GM12878 (cell line): ENCODE data around the gene COL19A1. TPM values are rescaled to one million over a fixed set of nuclear protein-coding genes. Genes with fewer than 3 reads are reported as not detected.

ENCODE experiments used
- ATAC-seq: fragments of 200-7000 bp; cut with Tn5 transposase; 3 replicates; pipeline ENCODE4 v1.9.1; 2020; ENCODE audit warnings: mild to moderate bottlenecking, moderate library complexity
- BruUV-seq: library from RNA; stranded (reverse); fragments of 400-500 nt; replicated peaks from 2 replicates; lab custom pipeline; 2021; lab: Mats Ljungman, UMichigan
- CTCF ChIA-PET: fragments of 300-600 bp; sonication (Branson Sonifier 250); formaldehyde crosslinking; extraction: SDS; loops from one replicate; lab custom pipeline; 2021; ENCODE audit warnings: inconsistent platforms; lab: Yijun Ruan, JAX
- POLR2A ChIA-PET: fragments of 350-600 bp; formaldehyde crosslinking; extraction: SDS; loops from one replicate; lab custom pipeline; 2021; ENCODE audit warnings: inconsistent platforms; lab: Charles Lee
- RAD21 ChIA-PET: fragments of 300-600 bp; sonication (Branson Sonifier 250); formaldehyde crosslinking; loops from one replicate; lab custom pipeline; 2023; ENCODE audit warnings: antibody characterized with exemption; ENCODE audit not compliant: unreplicated experiment; lab: Charles Lee
- SMC1A ChIA-PET: fragments of 300-600 bp; sonication (Branson Sonifier 250); formaldehyde crosslinking; loops from one replicate; lab custom pipeline; 2023; ENCODE audit not compliant: unreplicated experiment, uncharacterized antibody; lab: Charles Lee
- DNase-seq: peaks from one replicate; pipeline ENCODE4 v3.0.0-alpha.2; 2011; ENCODE audit warnings: low read depth, low spot score
- FAIRE-seq: peaks from 3 replicates; lab custom pipeline; 2011; peaks lifted over from hg19 to GRCh38; lab: Jason Lieb, UNC
- H2AFZ ChIP-seq: 2 replicates; pipeline ENCODE4 v1.6.0; 2011; ENCODE audit warnings: low read depth, low read length, control low read depth; ENCODE audit not compliant: control insufficient read depth
- H3K27ac ChIP-seq: 2 replicates; pipeline ENCODE4 v1.5.1; 2011; ENCODE audit warnings: control low read depth; ENCODE audit not compliant: control insufficient read depth, insufficient read depth
- H3K27me3 ChIP-seq, 2 experiments: replicated peaks in 1 of 2; 2 replicates each; pipeline versions ENCODE4 v1.6.0 to v1.6.1; 2011; ENCODE audit warnings: low read length in 1 of 2; ENCODE audit not compliant: control insufficient read depth in 2 of 2, insufficient read depth in 2 of 2
- H3K36me3 ChIP-seq, 2 experiments: 2 replicates each; pipeline ENCODE4 v1.5.1; 2011; ENCODE audit warnings: low read length in 1 of 2; ENCODE audit not compliant: control insufficient read depth in 2 of 2, insufficient read depth in 2 of 2
- H3K4me1 ChIP-seq: 2 replicates; pipeline ENCODE4 v1.6.1; 2011; ENCODE audit warnings: mild to moderate bottlenecking, low read length, moderate library complexity, mixed read lengths; ENCODE audit not compliant: control insufficient read depth, insufficient read depth
- H3K4me2 ChIP-seq: 2 replicates; pipeline ENCODE4 v1.6.0; 2011; ENCODE audit warnings: control low read depth; ENCODE audit not compliant: control insufficient read depth, insufficient read depth
- H3K4me3 ChIP-seq: fragments of 200-600 bp; sonication (generic); 2 replicates; pipeline ENCODE4 v1.5.1; 2016
- H3K79me2 ChIP-seq: 2 replicates; pipeline ENCODE4 v1.6.0; 2011; ENCODE audit warnings: low read length; ENCODE audit not compliant: control insufficient read depth, insufficient read depth
- H3K9ac ChIP-seq: 2 replicates; pipeline ENCODE4 v1.8.0; 2011; ENCODE audit warnings: low read length, control low read depth, mixed read lengths; ENCODE audit not compliant: control insufficient read depth, insufficient read depth
- H3K9me3 ChIP-seq: replicated peaks from 3 replicates; pipeline ENCODE4 v1.5.1; 2011; ENCODE audit warnings: mild to moderate bottlenecking, low read length; ENCODE audit not compliant: control insufficient read depth, insufficient read depth
- H4K20me1 ChIP-seq: 2 replicates; pipeline ENCODE4 v1.6.0; 2011; ENCODE audit not compliant: control insufficient read depth, insufficient read depth
- CHD1 ChIP-seq: IDR thresholded peaks from 2 replicates; pipeline ENCODE4 v1.6.1; 2012; ENCODE audit warnings: low read depth, low read length, improper control_type of control experiment
- FOXK2 ChIP-seq: fragments of 450-650 bp; IDR thresholded peaks from 2 replicates; pipeline ENCODE4 v1.6.1; 2017; ENCODE audit warnings: mild to moderate bottlenecking, moderate library complexity
- IRF4 ChIP-seq: IDR thresholded peaks from 2 replicates; pipeline ENCODE4 v1.6.1; 2011; ENCODE audit warnings: low read depth, low read length
- KAT2A ChIP-seq: conservative IDR thresholded peaks from 2 replicates; pipeline ENCODE4 v1.6.1; 2011; ENCODE audit warnings: low read depth, low read length; ENCODE audit not compliant: control insufficient read depth
- KLF5 ChIP-seq: fragments of 450-650 bp; IDR thresholded peaks from 2 replicates; pipeline ENCODE4 v1.6.1; 2014; ENCODE audit warnings: mild to moderate bottlenecking; ENCODE audit not compliant: partially characterized antibody
- MYB ChIP-seq: fragments of 150-350 bp; IDR thresholded peaks from 2 replicates; pipeline ENCODE4 v1.6.1; 2014; ENCODE audit warnings: mild to moderate bottlenecking, low read depth, low read length, borderline replicate concordance
- RUNX3 ChIP-seq: IDR thresholded peaks from 2 replicates; pipeline ENCODE4 v1.6.1; 2012; ENCODE audit warnings: low read length, inconsistent platforms
- SPI1 ChIP-seq: IDR thresholded peaks from 2 replicates; pipeline ENCODE4 v1.6.1; 2011; ENCODE audit warnings: low read depth, mild to moderate bottlenecking, low read length, moderate library complexity, borderline replicate concordance; ENCODE audit not compliant: insufficient read depth
- SREBF1 ChIP-seq: IDR thresholded peaks from 2 replicates; pipeline ENCODE4 v1.6.1; 2012; ENCODE audit warnings: mild to moderate bottlenecking, low read length
- ZNF622 ChIP-seq: fragments of 450-650 bp; IDR thresholded peaks from 2 replicates; pipeline ENCODE4 v1.6.1; 2017; ENCODE audit warnings: mild to moderate bottlenecking, inconsistent platforms
- WGBS: methylation state at CpG from one replicate; pipeline ENCODE4 v1.1.6; 2016; ENCODE audit warnings: low lambda C conversion rate; ENCODE audit not compliant: insufficient replicate concordance, insufficient coverage; ENCODE audit errors: missing lambda C conversion rate; 5-methylcytosine and 5-hydroxymethylcytosine counted together
- in situ Hi-C: fragments of 300-500 bp; cut with MboI; formaldehyde crosslinking; loops from 9 replicates; pipeline ENCODE4 v1.14.3; 2018; ENCODE audit warnings: mixed read lengths
- intact Hi-C: fragments of 100-400 bp; cut with micrococcal nuclease; formaldehyde crosslinking; loops from one replicate; pipeline ENCODE4 v1.14.2; 2022; ENCODE audit not compliant: unreplicated experiment
- polyA plus RNA-seq, 11 experiments: library from polyadenylated mRNA; depleted of rRNA in 4 of 11; unstranded in 6 of 11; stranded (reverse) in 5 of 11; fragments of >200 nt; fragmentation: Nextera tagmentation in 4 of 11; fragmentation: Illumina TruSeq in 1 of 11; extraction: Ambion mirVana in 4 of 11; extraction: Trizol in 1 of 11; gene quantifications; 1 replicate in 1 of 11; 2 replicates in 10 of 11; pipeline versions ENCODE4 v1.2.1 to v1.2.3, GENCODE V29; 2011 to 2016; ENCODE audit warnings: inconsistent platforms in 2 of 11, missing spikeins in 2 of 11, low read depth in 1 of 11
- total RNA-seq, 4 experiments: library from RNA; depleted of rRNA in 3 of 4; stranded (reverse); fragments of >200 nt in 3 of 4; fragmentation: Illumina TruSeq in 1 of 4; extraction: Trizol in 1 of 4; gene quantifications; 2 replicates each; pipeline versions ENCODE4 v1.2.1 to v1.2.3, GENCODE V29; 2013 to 2021
- TF ChIP-seq, protein P1 (sequence below): fragments of 450-650 bp; IDR thresholded peaks from 2 replicates; pipeline ENCODE4 v1.6.1; 2017; ENCODE audit warnings: mild to moderate bottlenecking, moderate library complexity
- TF ChIP-seq, protein P2 (sequence below): fragments of 450-650 bp; IDR thresholded peaks from 2 replicates; pipeline ENCODE4 v1.6.1; 2018; ENCODE audit warnings: borderline replicate concordance, mild to moderate bottlenecking; ENCODE audit not compliant: partially characterized antibody

The COL19A1 gene
- total and polyA plus RNA-seq, 10 of the 15 experiments (the other 5 are each of a cell fraction or from before 2014, with no cell fraction given), result 1.1 to 13.5 (median 4.1) TPM

DNA sequence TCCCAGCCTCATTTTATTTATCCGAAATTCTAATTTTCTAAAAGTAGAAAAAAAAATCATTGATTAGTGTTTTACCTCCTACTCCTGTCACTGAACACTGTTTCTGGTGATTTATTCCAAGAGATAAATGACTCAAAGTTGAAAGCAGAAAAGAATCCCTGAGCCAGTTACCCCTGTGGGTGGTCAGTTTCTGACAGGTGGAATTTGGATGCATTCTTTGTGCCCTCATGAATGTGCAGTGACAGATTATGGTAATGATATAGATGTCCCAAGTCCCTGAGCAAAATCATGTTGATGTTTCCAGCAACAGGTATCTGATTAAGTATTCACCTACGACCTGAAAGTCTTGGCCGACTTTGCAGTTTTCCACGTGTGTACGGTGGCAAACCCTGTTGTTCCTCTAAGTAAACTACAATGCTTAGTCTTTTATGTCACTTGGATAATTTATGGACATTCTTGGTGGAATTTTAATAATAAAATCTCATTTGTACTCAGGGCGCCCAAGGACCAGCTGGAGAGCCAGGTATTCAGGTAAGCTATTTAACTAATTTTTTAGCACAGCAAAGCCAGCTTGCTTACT is 282.9 kb downstream of the COL19A1 start (continued):
- TF ChIP-seq SPI1 (no peak), KLF5 (no peak)
- TF ChIP-seq, protein P1, sequence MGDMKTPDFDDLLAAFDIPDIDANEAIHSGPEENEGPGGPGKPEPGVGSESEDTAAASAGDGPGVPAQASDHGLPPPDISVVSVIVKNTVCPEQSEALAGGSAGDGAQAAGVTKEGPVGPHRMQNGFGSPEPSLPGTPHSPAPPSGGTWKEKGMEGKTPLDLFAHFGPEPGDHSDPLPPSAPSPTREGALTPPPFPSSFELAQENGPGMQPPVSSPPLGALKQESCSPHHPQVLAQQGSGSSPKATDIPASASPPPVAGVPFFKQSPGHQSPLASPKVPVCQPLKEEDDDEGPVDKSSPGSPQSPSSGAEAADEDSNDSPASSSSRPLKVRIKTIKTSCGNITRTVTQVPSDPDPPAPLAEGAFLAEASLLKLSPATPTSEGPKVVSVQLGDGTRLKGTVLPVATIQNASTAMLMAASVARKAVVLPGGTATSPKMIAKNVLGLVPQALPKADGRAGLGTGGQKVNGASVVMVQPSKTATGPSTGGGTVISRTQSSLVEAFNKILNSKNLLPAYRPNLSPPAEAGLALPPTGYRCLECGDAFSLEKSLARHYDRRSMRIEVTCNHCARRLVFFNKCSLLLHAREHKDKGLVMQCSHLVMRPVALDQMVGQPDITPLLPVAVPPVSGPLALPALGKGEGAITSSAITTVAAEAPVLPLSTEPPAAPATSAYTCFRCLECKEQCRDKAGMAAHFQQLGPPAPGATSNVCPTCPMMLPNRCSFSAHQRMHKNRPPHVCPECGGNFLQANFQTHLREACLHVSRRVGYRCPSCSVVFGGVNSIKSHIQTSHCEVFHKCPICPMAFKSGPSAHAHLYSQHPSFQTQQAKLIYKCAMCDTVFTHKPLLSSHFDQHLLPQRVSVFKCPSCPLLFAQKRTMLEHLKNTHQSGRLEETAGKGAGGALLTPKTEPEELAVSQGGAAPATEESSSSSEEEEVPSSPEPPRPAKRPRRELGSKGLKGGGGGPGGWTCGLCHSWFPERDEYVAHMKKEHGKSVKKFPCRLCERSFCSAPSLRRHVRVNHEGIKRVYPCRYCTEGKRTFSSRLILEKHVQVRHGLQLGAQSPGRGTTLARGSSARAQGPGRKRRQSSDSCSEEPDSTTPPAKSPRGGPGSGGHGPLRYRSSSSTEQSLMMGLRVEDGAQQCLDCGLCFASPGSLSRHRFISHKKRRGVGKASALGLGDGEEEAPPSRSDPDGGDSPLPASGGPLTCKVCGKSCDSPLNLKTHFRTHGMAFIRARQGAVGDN, result no peak
- TF ChIP-seq, all 136 proteins: peak for 0

DNA sequence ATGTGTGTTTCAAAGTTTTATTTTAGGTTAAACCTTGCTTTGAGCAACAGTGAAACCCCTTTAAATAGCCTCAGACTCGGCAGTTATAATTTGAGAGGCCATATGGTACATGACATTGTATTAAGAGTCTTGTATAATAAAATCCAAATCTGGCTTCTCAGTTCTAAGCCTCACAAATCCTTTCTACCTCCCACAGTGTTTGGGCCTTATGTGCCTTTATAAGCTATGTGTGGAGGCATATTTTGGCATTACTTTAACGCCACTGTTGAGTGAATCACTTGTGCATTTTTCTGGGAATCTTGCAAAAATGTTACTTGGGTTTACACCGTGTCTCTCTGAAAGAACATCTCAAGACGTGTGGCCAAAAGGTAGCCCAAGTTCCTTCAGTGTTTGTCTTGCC is 284.2 kb downstream of the COL19A1 start:
- Histone ChIP-seq H3K9ac (no peak overlapping the region), H3K36me3 (peaks cover 0 to 4% of the 10 kb centered on the region in 2 experiments; a peak in 1 of 4 replicates), H4K20me1 (no peaks in the 10 kb centered on the region), H3K27me3 (no peaks in the 10 kb centered on the region), H3K4me3 (no peak overlapping the region), H3K9me3 (no peaks in the 10 kb centered on the region), H3K4me2 (no peak overlapping the region), H3K4me1 (no peaks in the 10 kb centered on the region), H2AFZ (no peak overlapping the region), H3K27ac (no peak overlapping the region), H3K79me2 (no peaks in the 10 kb centered on the region)
- no peak for ATAC-seq
- no peak for FAIRE-seq
- WGBS, result 63% methylated on average over 4 of the region's 4 CpGs
- intact Hi-C loops, result no loop called here
- DNase-seq, result no peak
- CTCF ChIA-PET, result no interaction called here
- RAD21 ChIA-PET, result no interaction called here
- no TSS peak for BruUV-seq
- POLR2A ChIA-PET, result no interaction called here
- in situ Hi-C loops, result no loop called here
- SMC1A ChIA-PET, result no interaction called here
- TF ChIP-seq CHD1 (no peak), ZNF622 (no peak), IRF4 (no peak), MYB (no peak), RUNX3 (no peak), KAT2A (no peak), FOXK2 (no peak), SREBF1 (no peak)
- TF ChIP-seq, protein P2, sequence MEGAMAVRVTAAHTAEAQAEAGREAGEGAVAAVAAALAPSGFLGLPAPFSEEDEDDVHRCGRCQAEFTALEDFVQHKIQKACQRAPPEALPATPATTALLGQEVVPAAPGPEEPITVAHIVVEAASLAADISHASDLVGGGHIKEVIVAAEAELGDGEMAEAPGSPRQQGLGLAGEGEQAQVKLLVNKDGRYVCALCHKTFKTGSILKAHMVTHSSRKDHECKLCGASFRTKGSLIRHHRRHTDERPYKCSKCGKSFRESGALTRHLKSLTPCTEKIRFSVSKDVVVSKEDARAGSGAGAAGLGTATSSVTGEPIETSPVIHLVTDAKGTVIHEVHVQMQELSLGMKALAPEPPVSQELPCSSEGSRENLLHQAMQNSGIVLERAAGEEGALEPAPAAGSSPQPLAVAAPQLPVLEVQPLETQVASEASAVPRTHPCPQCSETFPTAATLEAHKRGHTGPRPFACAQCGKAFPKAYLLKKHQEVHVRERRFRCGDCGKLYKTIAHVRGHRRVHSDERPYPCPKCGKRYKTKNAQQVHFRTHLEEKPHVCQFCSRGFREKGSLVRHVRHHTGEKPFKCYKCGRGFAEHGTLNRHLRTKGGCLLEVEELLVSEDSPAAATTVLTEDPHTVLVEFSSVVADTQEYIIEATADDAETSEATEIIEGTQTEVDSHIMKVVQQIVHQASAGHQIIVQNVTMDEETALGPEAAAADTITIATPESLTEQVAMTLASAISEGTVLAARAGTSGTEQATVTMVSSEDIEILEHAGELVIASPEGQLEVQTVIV, result no peak
- TF ChIP-seq, protein P1, result no peak
